Stomach smooth muscle (tissue), 2 donors: ENCODE results near the gene ADAMTS19.

Experiments
- H3K27ac ChIP-seq: one replicate; pipeline ENCODE4 v1.7.0; 2013; ENCODE audit warnings: mild to moderate bottlenecking, low read length, inconsistent platforms
- H3K27me3 ChIP-seq, 2 donors: one replicate each; pipeline ENCODE4 v1.7.0; 2013; ENCODE audit warnings: low read length in 2 of 2; ENCODE audit not compliant: insufficient read depth in 2 of 2, control insufficient read depth in 1 of 2
- H3K36me3 ChIP-seq, 2 donors: one replicate each; pipeline ENCODE4 v1.7.0; 2013; ENCODE audit warnings: low read length in 2 of 2; ENCODE audit not compliant: control insufficient read depth in 2 of 2, insufficient read depth in 2 of 2
- H3K4me1 ChIP-seq: one replicate; pipeline ENCODE4 v1.7.0; 2013; ENCODE audit warnings: low read length; ENCODE audit not compliant: control insufficient read depth, insufficient read depth
- H3K4me3 ChIP-seq, 2 donors: one replicate each; pipeline ENCODE4 v1.7.0; 2013; ENCODE audit warnings: low read length in 2 of 2
- H3K9ac ChIP-seq, 2 donors: one replicate each; pipeline ENCODE4 v1.7.0; 2013; ENCODE audit warnings: low read length in 2 of 2, mild to moderate bottlenecking in 1 of 2
- H3K9me3 ChIP-seq, 2 donors: one replicate each; pipeline ENCODE4 v1.7.0; 2013; ENCODE audit warnings: low read length in 2 of 2; ENCODE audit not compliant: control insufficient read depth in 2 of 2
- donor health status: healthy.
- donor health status: Pancreatic carcinoma.

The ADAMTS19 gene

GRCh38 chr5:129476751-129477150 lies 16.7 kb downstream of the ADAMTS19 start:
- no peaks in the 10 kb centered on the region for H3K9me3 ChIP-seq
- no peaks in the 10 kb centered on the region for H3K4me1 ChIP-seq
- H3K36me3 ChIP-seq = no peaks in the 10 kb centered on the region
- H3K9ac ChIP-seq = no peak overlapping the region
- H3K4me3 ChIP-seq = no peak overlapping the region
- H3K27me3 ChIP-seq = no peaks in the 10 kb centered on the region
- H3K27ac ChIP-seq = no peak overlapping the region

GRCh38 chr5:129477532-129477931 lies 17.4 kb downstream of the ADAMTS19 start:
- no peak overlapping the region for H3K9ac ChIP-seq
- H3K9me3 ChIP-seq = no peaks in the 10 kb centered on the region
- no peaks in the 10 kb centered on the region for H3K27me3 ChIP-seq
- no peaks in the 10 kb centered on the region for H3K4me1 ChIP-seq
- no peaks in the 10 kb centered on the region for H3K36me3 ChIP-seq
- H3K4me3 ChIP-seq = no peak overlapping the region
- no peak overlapping the region for H3K27ac ChIP-seq

GRCh38 chr5:129481161-129481560 lies 21.1 kb downstream of the ADAMTS19 start:
- no peaks in the 10 kb centered on the region for H3K27me3 ChIP-seq
- no peaks in the 10 kb centered on the region for H3K4me1 ChIP-seq
- no peaks in the 10 kb centered on the region for H3K36me3 ChIP-seq
- H3K4me3 ChIP-seq = no peak overlapping the region
- H3K9ac ChIP-seq = no peak overlapping the region
- H3K9me3 ChIP-seq = no peaks in the 10 kb centered on the region
- H3K27ac ChIP-seq = no peak overlapping the region

GRCh38 chr5:129496421-129496820 lies 36.3 kb downstream of the ADAMTS19 start:
- no peaks in the 10 kb centered on the region for H3K27me3 ChIP-seq
- no peaks in the 10 kb centered on the region for H3K4me1 ChIP-seq
- no peaks in the 10 kb centered on the region for H3K9me3 ChIP-seq
- H3K9ac ChIP-seq = no peak overlapping the region
- no peak overlapping the region for H3K27ac ChIP-seq
- H3K36me3 ChIP-seq = no peaks in the 10 kb centered on the region
- H3K4me3 ChIP-seq = no peak overlapping the region

- H3K27ac ChIP-seq = no peak overlapping the region
- H3K36me3 ChIP-seq = no peaks in the 10 kb centered on the region
- no peaks in the 10 kb centered on the region for H3K4me1 ChIP-seq
These were observed 36.9 kb downstream of the ADAMTS19 start for GRCh38 chr5:129496864-129497595.

GRCh38 chr5:129499208-129499852 lies 39.2 kb downstream of the ADAMTS19 start:
- Histone ChIP-seq H3K9me3 (no peaks in the 10 kb centered on the region), H3K27me3 (no peaks in the 10 kb centered on the region), H3K36me3 (no peaks in the 10 kb centered on the region), H3K4me3 (no peak overlapping the region), H3K9ac (no peak overlapping the region), H3K27ac (no peak overlapping the region), H3K4me1 (no peaks in the 10 kb centered on the region)

More at GRCh38 chr5:129496864-129497595, 36.9 kb downstream of the ADAMTS19 start:
- Histone ChIP-seq H3K9me3 (no peaks in the 10 kb centered on the region), H3K9ac (no peak overlapping the region), H3K27me3 (no peaks in the 10 kb centered on the region), H3K4me3 (no peak overlapping the region)

GRCh38 chr5:129500101-129500500 lies 40.0 kb downstream of the ADAMTS19 start:
- no peak overlapping the region for H3K27ac ChIP-seq
- H3K4me3 ChIP-seq = no peak overlapping the region
- H3K4me1 ChIP-seq = no peaks in the 10 kb centered on the region
- H3K9me3 ChIP-seq = no peaks in the 10 kb centered on the region
- no peaks in the 10 kb centered on the region for H3K27me3 ChIP-seq
- no peaks in the 10 kb centered on the region for H3K36me3 ChIP-seq
- no peak overlapping the region for H3K9ac ChIP-seq

GRCh38 chr5:129506086-129506485 lies 46.0 kb downstream of the ADAMTS19 start:
- Histone ChIP-seq H3K27ac (no peak overlapping the region), H3K4me1 (no peaks in the 10 kb centered on the region), H3K27me3 (no peaks in the 10 kb centered on the region), H3K9me3 (no peaks in the 10 kb centered on the region), H3K9ac (no peak overlapping the region), H3K36me3 (no peaks in the 10 kb centered on the region), H3K4me3 (no peak overlapping the region)

GRCh38 chr5:129506950-129507349 lies 46.9 kb downstream of the ADAMTS19 start:
- H3K4me1 ChIP-seq = no peaks in the 10 kb centered on the region
- no peak overlapping the region for H3K4me3 ChIP-seq
- no peaks in the 10 kb centered on the region for H3K36me3 ChIP-seq
- H3K27ac ChIP-seq = no peak overlapping the region
- no peak overlapping the region for H3K9ac ChIP-seq
- no peaks in the 10 kb centered on the region for H3K9me3 ChIP-seq
- no peaks in the 10 kb centered on the region for H3K27me3 ChIP-seq

- Histone ChIP-seq H3K4me1 (no peaks in the 10 kb centered on the region), H3K27ac (no peak overlapping the region), H3K4me3 (no peak overlapping the region), H3K36me3 (no peaks in the 10 kb centered on the region), H3K9me3 (no peaks in the 10 kb centered on the region), H3K27me3 (no peaks in the 10 kb centered on the region), H3K9ac (no peak overlapping the region)
These were observed 47.4 kb downstream of the ADAMTS19 start for GRCh38 chr5:129507527-129507926.

GRCh38 chr5:129508606-129509005 lies 48.5 kb downstream of the ADAMTS19 start:
- H3K9me3 ChIP-seq = no peaks in the 10 kb centered on the region
- no peak overlapping the region for H3K27ac ChIP-seq
- no peak overlapping the region for H3K9ac ChIP-seq
- no peaks in the 10 kb centered on the region for H3K36me3 ChIP-seq
- H3K4me1 ChIP-seq = no peaks in the 10 kb centered on the region
- no peak overlapping the region for H3K4me3 ChIP-seq
- no peaks in the 10 kb centered on the region for H3K27me3 ChIP-seq
